SK-N-SH (cell line): ENCODE results near the gene NHS. TPM values are rescaled to one million over a fixed set of nuclear protein-coding genes. Genes with fewer than 3 reads are reported as not detected.

Source experiments
- CTCF ChIA-PET: fragments of 300-600, 350-600 bp; formaldehyde crosslinking; extraction: SDS; loops from one replicate; lab custom pipeline; 2021; lab: Yijun Ruan, JAX
- POLR2A ChIA-PET: fragments of 350-600 bp; sonication (Branson Sonifier 250); formaldehyde crosslinking; extraction: SDS; loops from one replicate; lab custom pipeline; 2020; ENCODE audit warnings: antibody characterized with exemption, inconsistent platforms; lab: Yijun Ruan, JAX
- DNase-seq: peaks from one replicate; pipeline ENCODE4 v3.0.0; 2012
- H2AFZ ChIP-seq: fragments of 200-600 bp; sonication (generic); 2 replicates; pipeline ENCODE4 v1.8.1; 2016; ENCODE audit warnings: antibody characterized with exemption, mild to moderate bottlenecking, low read depth
- H3F3A ChIP-seq: fragments of 200-600 bp; sonication (generic); replicated peaks from 2 replicates; pipeline ENCODE3; 2016; ENCODE audit warnings: antibody characterized with exemption, mild to moderate bottlenecking; ENCODE audit not compliant: insufficient read depth
- H3K27ac ChIP-seq, 2 experiments: fragments of 200-500 bp in 1 of 2; fragments of 200-600 bp in 1 of 2; sonication (Bioruptor generic) in 1 of 2; sonication (generic), shearing (Covaris generic) in 1 of 2; 2 replicates each; pipeline versions ENCODE4 v1.5.1 to v1.6.1; 2014 to 2016; ENCODE audit warnings: low read depth in 2 of 2, inconsistent platforms in 1 of 2, low read length in 1 of 2, mild to moderate bottlenecking in 1 of 2, mixed read lengths in 1 of 2
- H3K27me3 ChIP-seq: fragments of 200-600 bp; sonication (generic), shearing (Covaris generic); 2 replicates; pipeline ENCODE4 v1.6.1; 2016; ENCODE audit warnings: mixed run types; ENCODE audit not compliant: insufficient read depth
- H3K36me3 ChIP-seq, 2 experiments: fragments of 200-500 bp in 1 of 2; fragments of 200-600 bp in 1 of 2; sonication (Bioruptor generic) in 1 of 2; sonication (generic) in 1 of 2; replicated peaks in 1 of 2; 2 replicates each; pipeline versions ENCODE3 to v1.5.1; 2014 to 2016; ENCODE audit warnings: low read length in 1 of 2, mild to moderate bottlenecking in 1 of 2; ENCODE audit not compliant: insufficient read depth in 2 of 2, control insufficient read depth in 1 of 2
- H3K4me1 ChIP-seq, 2 experiments: fragments of 200-500 bp in 1 of 2; fragments of 200-600 bp in 1 of 2; sonication (Bioruptor generic) in 1 of 2; sonication (generic), shearing (Covaris generic) in 1 of 2; 2 replicates each; pipeline versions ENCODE4 v1.5.1 to v1.6.1; 2014 to 2016; ENCODE audit warnings: low read depth in 1 of 2, low read length in 1 of 2, mixed run types in 1 of 2; ENCODE audit not compliant: insufficient read depth in 2 of 2, control insufficient read depth in 1 of 2
- H3K4me2 ChIP-seq: fragments of 200-600 bp; sonication (generic), shearing (Covaris generic); 2 replicates; pipeline ENCODE4 v1.6.1; 2017; ENCODE audit warnings: mixed run types
- H3K4me3 ChIP-seq, 2 experiments: fragments of 200-500 bp in 1 of 2; fragments of 200-600 bp in 1 of 2; sonication (Bioruptor generic) in 1 of 2; sonication (generic), shearing (Covaris generic) in 1 of 2; 2 replicates each; pipeline versions ENCODE4 v1.5.1 to v1.8.1; 2014 to 2016; ENCODE audit warnings: low read depth in 2 of 2, inconsistent platforms in 1 of 2, low read length in 1 of 2, mild to moderate bottlenecking in 1 of 2, mixed read lengths in 1 of 2, moderate library complexity in 1 of 2
- H3K79me2 ChIP-seq: fragments of 200-600 bp; sonication (generic); 2 replicates; pipeline ENCODE4 v1.8.1; 2017; ENCODE audit warnings: mild to moderate bottlenecking; ENCODE audit not compliant: insufficient read depth
- H3K9ac ChIP-seq: fragments of 200-600 bp; sonication (generic); 2 replicates; pipeline ENCODE4 v1.6.1; 2017; ENCODE audit warnings: mixed run types
- H3K9me2 ChIP-seq: fragments of 200-600 bp; sonication (generic); 2 replicates; pipeline ENCODE4 v1.6.1; 2017; ENCODE audit warnings: mixed run types
- H3K9me3 ChIP-seq: fragments of 200-600 bp; sonication (generic); 2 replicates; pipeline ENCODE4 v1.6.1; 2017; ENCODE audit warnings: mixed run types, mild to moderate bottlenecking, moderate library complexity
- H4K20me1 ChIP-seq: fragments of 200-600 bp; sonication (generic); 2 replicates; pipeline ENCODE4 v1.6.1; 2017; ENCODE audit warnings: mild to moderate bottlenecking, mixed run types; ENCODE audit not compliant: insufficient read depth
- CTCF ChIP-seq: fragments of 200-600 bp; sonication (generic); IDR thresholded peaks from 2 replicates; pipeline ENCODE4 v1.6.1; 2017; ENCODE audit warnings: antibody characterized with exemption, mild to moderate bottlenecking, moderate library complexity
- ELF1 ChIP-seq: IDR thresholded peaks from 2 replicates; pipeline ENCODE4 v1.4.0; 2012
- FOXJ3 ChIP-seq: sonication (generic); formaldehyde crosslinking; IDR thresholded peaks from 2 replicates; pipeline ENCODE4 v1.5.1; 2020; ENCODE audit warnings: mild to moderate bottlenecking, missing genetic modification reagents
- GABPA ChIP-seq: IDR thresholded peaks from 2 replicates; pipeline ENCODE4 v1.4.0; 2012; ENCODE audit warnings: low read depth, mild to moderate bottlenecking
- GATA2 ChIP-seq: sonication (generic); formaldehyde crosslinking; IDR thresholded peaks from 2 replicates; pipeline ENCODE4 v1.5.0; 2020; ENCODE audit warnings: mild to moderate bottlenecking, missing genetic modification reagents
- MAX ChIP-seq: IDR thresholded peaks from 2 replicates; pipeline ENCODE4 v1.4.0; 2012; ENCODE audit warnings: low read depth
- MXI1 ChIP-seq: IDR thresholded peaks from 2 replicates; pipeline ENCODE4 v1.6.1; 2012; ENCODE audit warnings: mild to moderate bottlenecking, low read depth, low read length, improper control_type of control experiment
- NRF1 ChIP-seq: IDR thresholded peaks from 2 replicates; pipeline ENCODE4 v1.6.1; 2012; ENCODE audit warnings: low read depth, mild to moderate bottlenecking, low read length
- POLR2AphosphoS5 ChIP-seq: IDR thresholded peaks from 2 replicates; pipeline ENCODE4 v1.6.1; 2012; ENCODE audit warnings: low read depth, low read length
- RAD21 ChIP-seq: IDR thresholded peaks from 2 replicates; pipeline ENCODE4 v1.6.1; 2012; ENCODE audit warnings: mild to moderate bottlenecking, low read length
- RCOR1 ChIP-seq: fragments of 150-350 bp; IDR thresholded peaks from 2 replicates; pipeline ENCODE4 v1.6.1; 2017; ENCODE audit warnings: antibody characterized with exemption, low read length
- RFX5 ChIP-seq: IDR thresholded peaks from 2 replicates; pipeline ENCODE4 v1.6.1; 2012; ENCODE audit warnings: mild to moderate bottlenecking, improper control_type of control experiment, low read length
- SIN3A ChIP-seq: IDR thresholded peaks from 2 replicates; pipeline ENCODE4 v1.6.1; 2012; ENCODE audit warnings: low read depth, mild to moderate bottlenecking, low read length, moderate library complexity, borderline replicate concordance
- SMC3 ChIP-seq: IDR thresholded peaks from 2 replicates; pipeline ENCODE4 v1.6.1; 2012; ENCODE audit warnings: low read depth, low read length, improper control_type of control experiment
- TEAD4 ChIP-seq: IDR thresholded peaks from 2 replicates; pipeline ENCODE4 v1.4.0; 2012; ENCODE audit warnings: mild to moderate bottlenecking, borderline replicate concordance; ENCODE audit not compliant: insufficient read depth
- USF1 ChIP-seq: IDR thresholded peaks from 2 replicates; pipeline ENCODE4 v1.4.0; 2012; ENCODE audit warnings: low read depth, borderline replicate concordance
- WGBS: methylation state at CpG from one replicate; pipeline ENCODE4 v1.1.6; 2017; ENCODE audit warnings: low lambda C conversion rate; 5-methylcytosine and 5-hydroxymethylcytosine counted together
- polyA plus RNA-seq, 3 experiments: library from polyadenylated mRNA; depleted of rRNA; stranded (reverse); fragments of >200 nt; gene quantifications; 2 replicates each; pipeline ENCODE4 v1.2.3, GENCODE V29; 2012
- TF ChIP-seq, protein P1 (sequence below): IDR thresholded peaks from 2 replicates; pipeline ENCODE4 v1.4.0; 2012; ENCODE audit warnings: low read depth, borderline replicate concordance

Gene NHS
- polyA plus RNA-seq, 1 of the 3 experiments (the other 2 are of a cell fraction) = 1.0 TPM

- Histone ChIP-seq H3F3A (no peaks in the 10 kb centered on the region), H3K9ac (no peak overlapping the region), H3K79me2 (peaks cover 28% of the 10 kb centered on the region; the same call in 1 of the 2 replicates), H3K4me1 (no peaks in the 10 kb centered on the region), H3K36me3 (no peaks in the 10 kb centered on the region), H2AFZ (no peak overlapping the region), H4K20me1 (no peaks in the 10 kb centered on the region), H3K27me3 (no peaks in the 10 kb centered on the region), H3K27ac (no peak overlapping the region), H3K4me3 (no peak overlapping the region), H3K9me2 (no peaks in the 10 kb centered on the region), H3K9me3 (no peaks in the 10 kb centered on the region), H3K4me2 (no peak overlapping the region)
- no peak for TF ChIP-seq MXI1
- TF ChIP-seq RFX5 = no peak
- TF ChIP-seq NRF1 = no peak
- no peak for TF ChIP-seq GABPA
- TF ChIP-seq TEAD4 = no peak
- TF ChIP-seq MAX = no peak
- no peak for TF ChIP-seq POLR2AphosphoS5
- TF ChIP-seq SIN3A = no peak
- TF ChIP-seq GATA2 (CRISPR knock-in tag) = no peak
- TF ChIP-seq SMC3 = no peak
- TF ChIP-seq ELF1 = no peak
- TF ChIP-seq USF1 = no peak
- no peak for TF ChIP-seq RAD21
- DNase-seq = no peak
- ChIA-PET POLR2A (no interaction called here), CTCF (interaction anchor here (1.9 to 2.9 kb wide), 4 partner anchors 69 to 634 kb away, joined by 4 to 13 read pairs (median 7); no protein-coding TSS in a partner anchor)
- WGBS = 18% methylated on average over 2 of the region's 2 CpGs
These were observed 368.9 kb downstream of the NHS start for GRCh38 chrX:17743913-17744312.

GRCh38 chrX:17744896-17745523, 370.0 kb downstream of the NHS start:
- Histone ChIP-seq H3K9me2 (no peaks in the 10 kb centered on the region), H3K36me3 (peaks cover 0 to under 1% of the 10 kb centered on the region in 2 experiments), H3K9me3 (no peaks in the 10 kb centered on the region), H3K4me3 (no peak overlapping the region), H2AFZ (no peak overlapping the region), H3K9ac (no peak overlapping the region), H3K27me3 (no peaks in the 10 kb centered on the region), H4K20me1 (no peaks in the 10 kb centered on the region), H3K79me2 (peaks cover 17% of the 10 kb centered on the region; the same call in 1 of the 2 replicates), H3K27ac (no peak overlapping the region), H3K4me2 (no peak overlapping the region), H3K4me1 (no peaks in the 10 kb centered on the region), H3F3A (no peaks in the 10 kb centered on the region)
- 74% methylated on average over 2 of the region's 2 CpGs for WGBS
- no peak for DNase-seq
- CTCF ChIA-PET = interaction anchor here (0.7 to 2.9 kb wide), 8 partner anchors 68 to 633 kb away, joined by 3 to 13 read pairs (median 4); no protein-coding TSS in a partner anchor
- POLR2A ChIA-PET = no interaction called here
- TF ChIP-seq, protein P1, sequence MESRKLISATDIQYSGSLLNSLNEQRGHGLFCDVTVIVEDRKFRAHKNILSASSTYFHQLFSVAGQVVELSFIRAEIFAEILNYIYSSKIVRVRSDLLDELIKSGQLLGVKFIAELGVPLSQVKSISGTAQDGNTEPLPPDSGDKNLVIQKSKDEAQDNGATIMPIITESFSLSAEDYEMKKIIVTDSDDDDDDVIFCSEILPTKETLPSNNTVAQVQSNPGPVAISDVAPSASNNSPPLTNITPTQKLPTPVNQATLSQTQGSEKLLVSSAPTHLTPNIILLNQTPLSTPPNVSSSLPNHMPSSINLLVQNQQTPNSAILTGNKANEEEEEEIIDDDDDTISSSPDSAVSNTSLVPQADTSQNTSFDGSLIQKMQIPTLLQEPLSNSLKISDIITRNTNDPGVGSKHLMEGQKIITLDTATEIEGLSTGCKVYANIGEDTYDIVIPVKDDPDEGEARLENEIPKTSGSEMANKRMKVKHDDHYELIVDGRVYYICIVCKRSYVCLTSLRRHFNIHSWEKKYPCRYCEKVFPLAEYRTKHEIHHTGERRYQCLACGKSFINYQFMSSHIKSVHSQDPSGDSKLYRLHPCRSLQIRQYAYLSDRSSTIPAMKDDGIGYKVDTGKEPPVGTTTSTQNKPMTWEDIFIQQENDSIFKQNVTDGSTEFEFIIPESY = no peak
- TF ChIP-seq RAD21 (peak; percentile 56; the same call in 1 of the 2 replicates), FOXJ3 (no peak), CTCF (peak; percentile 69), RCOR1 (no peak)
